GM19240 (cell line): ENCODE data around the gene PRKG1.
"Not testable (repeated sequence)": the region's sequence is repeated elsewhere in the genome, so short reads cannot be mapped to it uniquely, and the experiment has no call there.

ENCODE experiments used
- DNase-seq: peaks from one replicate; pipeline ENCODE4 v3.0.0; 2011; ENCODE audit warnings: low spot score; ENCODE audit not compliant: insufficient read length

PRKG1 gene

DNA sequence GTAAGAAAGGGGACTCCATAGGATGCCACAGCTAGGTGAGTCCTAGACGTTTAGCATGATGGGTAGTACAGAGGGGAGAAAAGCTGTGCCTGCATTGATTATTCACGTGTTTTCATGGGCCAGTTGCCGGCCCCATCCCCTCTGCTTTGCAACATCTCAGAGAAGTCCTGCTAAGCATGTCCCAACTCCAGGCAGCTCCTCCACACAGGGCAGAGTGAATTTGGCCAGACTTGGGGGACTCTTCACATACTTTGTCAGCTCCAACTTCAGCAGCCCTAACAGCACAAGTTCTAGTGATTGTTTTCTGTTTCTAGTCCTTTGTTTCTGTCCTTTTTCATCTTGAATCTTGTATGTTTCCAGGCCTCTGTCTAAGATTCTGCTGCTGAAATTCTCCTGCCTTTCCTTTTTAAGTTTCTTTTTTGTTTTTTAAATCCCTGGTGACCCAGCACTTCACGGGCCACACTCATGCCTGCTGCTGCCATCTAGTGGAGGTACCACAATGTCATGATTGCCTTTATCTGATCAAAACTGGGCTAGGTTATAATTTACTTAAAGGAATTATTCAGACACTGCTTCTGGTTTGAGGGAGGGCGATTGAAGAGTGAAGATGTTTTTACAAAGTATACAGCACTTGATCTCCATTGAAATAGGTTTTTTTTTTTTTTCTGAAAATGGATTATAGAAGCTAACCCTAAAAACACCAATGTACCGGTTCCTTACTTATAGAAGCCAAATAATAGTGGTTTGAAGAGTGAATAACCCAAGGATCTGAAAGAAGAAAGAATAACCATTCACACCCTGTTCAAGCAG lies 348.2 kb downstream of the PRKG1 start:
- no peak for DNase-seq

DNA sequence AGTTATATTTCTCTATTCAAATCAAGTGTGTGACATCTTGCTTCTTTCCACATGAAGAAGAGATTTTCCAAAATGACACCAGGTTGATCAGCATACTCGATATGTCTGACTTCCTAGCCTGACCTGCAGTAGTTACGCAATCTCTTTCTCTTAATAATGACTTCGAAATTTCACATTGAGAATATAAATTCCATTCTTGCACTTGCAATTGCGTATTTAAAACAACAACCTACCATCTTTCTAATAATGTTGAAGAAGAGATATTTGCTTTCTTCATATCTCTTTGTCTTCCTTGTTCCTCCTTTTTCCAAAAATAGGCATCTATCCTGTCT lies 348.8 kb downstream of the PRKG1 start:
- DNase-seq = no peak

DNA sequence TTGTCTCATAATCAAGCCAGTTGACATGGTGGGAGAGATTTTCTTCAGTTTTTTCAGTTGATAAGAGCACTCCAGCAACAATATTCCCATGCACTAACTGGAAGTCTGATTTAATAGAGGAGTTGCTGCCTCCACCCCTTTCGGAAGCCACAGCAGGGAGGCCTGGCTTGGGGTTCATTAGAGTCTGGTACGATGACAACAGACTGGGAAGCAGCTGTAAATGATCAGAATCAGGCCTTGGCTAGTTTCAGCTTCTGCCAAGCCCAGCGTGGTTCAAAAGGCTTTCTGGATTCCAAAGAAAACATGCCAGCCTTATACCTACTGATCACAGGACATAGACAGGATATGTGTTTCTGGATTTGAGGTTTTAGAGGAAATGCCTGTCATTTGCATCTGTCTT lies 351.1 kb downstream of the PRKG1 start:
- no peak for DNase-seq

DNA sequence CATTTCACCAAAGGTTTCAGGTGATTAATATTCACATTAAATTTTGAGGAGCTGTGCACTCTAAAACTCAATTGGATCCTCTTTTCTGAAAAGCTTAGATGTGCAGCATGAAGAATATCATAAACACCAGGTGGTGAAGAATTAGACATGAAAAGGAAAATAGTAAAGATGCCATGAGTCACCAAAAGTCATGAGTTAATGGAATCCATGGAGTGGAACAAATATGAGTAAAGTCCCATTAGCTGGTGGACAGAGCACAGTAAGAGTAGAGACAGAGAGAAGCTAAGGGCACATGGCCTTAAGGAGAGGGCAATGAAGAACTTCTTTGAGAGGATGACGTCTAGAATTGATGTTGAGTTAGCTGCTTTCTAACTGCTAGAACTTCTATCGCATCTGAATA lies 353.5 kb downstream of the PRKG1 start:
- DNase-seq = no peak

DNA sequence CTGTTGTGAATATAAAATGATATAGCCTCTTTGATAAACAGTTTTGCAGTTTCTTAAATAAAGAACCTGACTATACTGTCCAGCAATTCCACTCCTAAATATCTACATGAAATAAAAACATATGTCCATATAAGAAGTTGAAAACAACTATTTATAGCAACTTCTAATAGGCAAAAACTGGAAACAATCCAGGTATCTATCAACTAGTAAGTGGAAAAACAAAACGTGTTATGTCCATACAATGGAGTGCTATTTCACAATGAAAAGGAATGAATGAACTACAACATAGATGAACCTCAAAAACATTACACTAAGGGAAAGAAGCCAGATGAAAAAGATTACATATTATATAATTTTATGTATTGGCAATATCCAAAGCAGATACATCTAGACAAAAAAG lies 356.2 kb downstream of the PRKG1 start:
- no peak for DNase-seq

DNA sequence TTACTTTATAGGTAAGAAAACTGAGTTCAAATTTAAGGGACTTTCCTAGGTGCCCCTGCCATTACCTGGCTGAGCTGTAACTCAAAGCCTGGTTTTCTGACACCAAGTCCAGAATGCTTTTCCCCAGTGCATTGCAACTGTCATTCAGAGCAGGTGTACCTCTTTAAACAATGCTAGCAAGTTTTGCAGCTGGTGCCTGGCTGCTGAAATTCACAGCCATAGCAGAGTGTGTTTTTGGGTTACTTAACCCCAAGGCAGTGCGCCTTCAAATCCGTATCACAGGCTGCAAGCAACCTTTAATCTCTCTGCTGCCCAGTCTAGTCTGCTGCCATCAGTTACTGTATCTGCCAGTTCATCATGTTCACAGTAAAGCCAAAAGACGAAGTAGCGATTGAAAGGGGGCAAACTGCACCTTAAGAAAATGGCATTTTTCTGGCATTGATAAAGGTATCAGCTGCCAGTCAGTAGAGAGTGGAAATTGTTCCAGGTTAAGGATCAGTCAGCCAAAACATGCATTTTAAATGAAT lies 359.7 kb downstream of the PRKG1 start:
- DNase-seq = no peak

DNA sequence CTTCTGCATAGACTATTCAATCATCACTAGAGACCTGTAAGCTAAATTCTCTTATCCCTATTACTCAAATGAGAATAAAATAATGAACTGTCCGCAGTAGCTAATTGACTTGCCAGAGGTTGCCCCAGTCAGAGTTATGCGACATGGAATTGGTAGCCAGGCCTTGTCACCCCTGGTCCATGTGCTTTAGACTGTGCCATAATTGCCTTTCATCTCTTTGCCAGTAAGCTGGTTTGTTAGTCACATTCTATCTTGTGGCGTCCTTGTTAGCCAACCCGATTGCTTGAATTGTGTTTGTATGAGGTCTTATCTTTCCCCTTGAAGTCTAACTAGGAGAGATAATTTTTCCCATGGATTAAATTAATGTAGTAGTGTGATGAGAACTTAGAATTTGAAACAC lies 362.5 kb downstream of the PRKG1 start:
- DNase-seq = no peak

DNA sequence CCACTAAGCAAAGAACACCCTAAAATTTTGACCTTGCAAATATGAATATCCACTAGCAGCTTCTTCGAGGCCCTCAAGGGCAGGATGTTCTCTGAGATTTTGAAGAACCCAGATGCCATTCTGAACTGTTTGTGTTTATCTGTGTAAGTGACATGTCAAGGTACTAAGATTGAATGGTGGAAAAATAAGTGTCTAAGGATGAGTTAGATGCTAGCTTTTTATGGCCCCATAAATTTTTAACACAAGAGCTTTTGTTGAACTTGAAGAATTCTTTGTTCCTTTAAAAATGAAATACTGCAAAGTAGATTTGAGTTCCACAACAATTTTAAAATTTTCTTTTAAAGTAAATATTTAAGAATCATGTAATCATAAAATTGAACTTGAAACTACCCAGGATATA lies 365.4 kb downstream of the PRKG1 start:
- DNase-seq = no peak

DNA sequence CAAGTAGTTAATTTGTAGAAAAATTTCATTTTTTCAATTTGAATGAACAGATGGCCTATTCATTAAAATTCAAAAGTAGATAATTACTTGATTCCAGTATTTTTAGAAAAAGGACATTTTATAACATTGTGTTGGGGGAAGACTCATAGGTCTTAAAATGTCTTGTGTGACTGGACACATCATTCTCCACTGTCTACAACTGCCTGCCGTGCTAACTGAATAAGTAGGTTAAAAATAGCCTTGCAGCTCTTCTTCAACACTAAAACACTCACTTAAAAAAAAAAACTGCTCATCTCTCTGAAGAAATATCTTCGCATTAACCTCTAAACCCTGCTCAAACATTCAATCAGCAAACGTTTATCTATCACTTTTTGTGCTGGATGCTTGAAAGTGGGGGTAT lies 371.3 kb downstream of the PRKG1 start:
- no peak for DNase-seq

DNA sequence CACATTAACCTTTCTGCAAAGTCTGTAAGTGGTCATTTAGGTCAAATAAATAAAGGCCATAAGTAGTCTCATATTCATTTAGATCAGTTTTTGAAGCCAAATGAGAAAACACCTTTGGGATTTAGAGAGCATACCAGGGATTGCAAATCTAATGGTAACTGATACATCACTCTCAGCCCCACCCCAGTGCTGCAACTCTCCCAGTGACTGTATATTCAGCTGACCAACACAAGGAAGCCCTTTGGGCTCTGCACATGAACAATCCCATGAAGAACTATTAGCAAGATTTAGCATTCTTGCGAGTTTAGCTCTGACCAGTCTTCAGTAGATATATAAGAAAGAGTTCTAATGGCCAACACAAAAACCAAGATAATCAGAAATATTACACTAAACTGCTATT lies 372.8 kb downstream of the PRKG1 start:
- no peak for DNase-seq

DNA sequence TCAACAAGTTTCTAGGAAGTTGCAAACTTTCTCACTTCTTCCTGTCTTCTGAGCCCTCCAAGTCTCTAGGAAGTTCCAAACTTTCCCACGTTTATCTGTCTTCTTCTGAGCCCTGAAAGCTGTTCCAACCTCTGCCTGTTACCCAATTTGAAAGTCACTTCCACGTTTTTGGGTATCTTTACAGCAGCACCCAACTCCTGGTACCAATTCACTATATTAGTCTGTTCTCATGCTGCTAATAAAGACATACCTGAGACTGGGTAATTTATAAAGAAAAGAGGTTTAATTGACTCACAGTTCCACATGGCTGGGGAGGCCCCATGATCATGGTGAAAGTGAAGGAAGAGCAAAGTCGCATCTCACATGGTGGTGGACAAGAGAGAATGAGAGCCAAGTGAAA lies 381.5 kb downstream of the PRKG1 start:
- DNase-seq = not testable (repeated sequence)

DNA sequence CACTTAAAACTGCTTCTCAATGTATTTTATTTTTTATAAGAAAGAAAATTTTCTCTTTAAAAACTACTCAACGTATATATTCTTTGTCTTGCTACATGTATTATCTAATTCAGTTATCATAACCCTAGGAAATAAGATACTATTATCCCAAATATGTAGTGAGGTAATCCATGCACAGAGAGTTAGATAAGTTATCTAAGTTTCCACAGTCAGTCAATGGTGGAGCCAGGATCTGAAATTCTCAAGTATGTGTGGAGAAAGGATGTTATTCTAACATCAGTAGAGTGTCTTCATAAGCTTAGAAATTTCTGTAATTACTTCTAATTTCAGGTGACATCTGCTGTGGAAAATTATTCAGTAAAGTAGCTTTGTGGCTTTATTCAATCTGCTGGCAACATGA lies 385.2 kb downstream of the PRKG1 start:
- no peak for DNase-seq

DNA sequence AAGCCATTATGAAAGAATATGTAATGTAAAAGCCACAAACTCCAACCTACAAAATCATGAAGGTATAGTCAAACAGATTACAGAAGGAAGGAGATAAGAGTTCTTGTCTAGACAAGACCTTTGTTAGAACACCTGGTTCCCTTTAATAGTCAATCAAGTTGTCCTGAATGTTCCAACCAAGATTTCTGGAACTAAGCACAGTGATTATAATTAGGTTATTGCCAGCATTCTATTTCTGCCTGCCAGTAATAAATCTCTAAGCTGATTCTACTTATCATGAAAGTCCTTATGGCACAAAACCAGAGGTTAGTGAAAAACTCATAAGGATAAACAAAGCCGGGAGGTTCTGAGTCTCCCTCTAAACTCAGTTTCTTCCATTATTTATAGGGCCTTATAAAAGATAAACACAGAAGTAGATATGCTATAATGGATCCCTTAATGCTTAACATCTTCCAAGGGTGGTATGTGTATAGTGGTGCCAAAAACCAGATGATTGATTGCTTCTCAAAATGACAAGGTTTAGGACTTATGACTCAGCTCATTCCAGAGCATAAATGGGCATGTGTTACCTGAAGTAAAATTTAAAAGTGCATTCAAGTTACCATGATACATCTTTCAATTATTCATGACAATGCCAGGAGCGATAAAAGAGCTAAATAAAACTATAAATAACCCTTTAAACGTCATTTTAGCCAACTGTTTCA lies 387.9 kb downstream of the PRKG1 start:
- no peak for DNase-seq

DNA sequence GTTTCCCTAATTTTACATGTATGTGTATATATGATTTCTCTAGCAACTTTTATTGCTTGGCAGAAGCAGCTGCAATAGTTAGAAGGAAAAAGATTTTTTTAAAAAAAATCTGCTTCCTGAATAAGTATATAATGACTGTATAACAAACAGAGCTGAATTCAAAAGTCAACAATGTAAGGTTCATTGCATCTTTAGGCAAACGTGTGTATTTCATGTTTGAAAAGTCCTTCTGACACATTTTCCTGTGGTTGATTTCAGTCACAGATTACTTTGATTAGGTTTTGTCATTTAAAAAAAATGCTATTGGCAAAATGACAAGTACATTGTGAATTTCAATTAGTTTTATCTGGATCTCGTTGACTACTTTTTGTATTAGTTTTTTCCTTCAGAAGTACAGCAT lies 394.1 kb downstream of the PRKG1 start:
- no peak for DNase-seq

DNA sequence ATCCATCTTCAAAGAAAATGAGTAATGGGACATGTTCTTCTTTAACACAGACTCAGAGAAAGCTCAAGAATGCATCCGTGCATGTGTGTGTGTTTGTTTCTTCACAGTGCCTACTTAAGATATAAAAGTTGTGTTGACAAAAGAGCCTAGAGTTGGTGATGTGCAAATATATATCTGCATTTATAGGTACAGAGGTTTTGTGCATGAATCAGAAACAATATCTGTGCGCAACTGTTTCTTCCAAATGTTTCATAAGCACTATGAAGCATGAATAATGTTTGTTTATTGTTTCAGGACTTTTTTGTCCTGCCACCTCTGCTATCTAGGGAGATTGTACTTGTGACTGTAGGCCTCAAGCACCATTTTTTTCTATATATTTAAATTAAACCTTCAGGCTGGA lies 395.4 kb downstream of the PRKG1 start:
- no peak for DNase-seq

DNA sequence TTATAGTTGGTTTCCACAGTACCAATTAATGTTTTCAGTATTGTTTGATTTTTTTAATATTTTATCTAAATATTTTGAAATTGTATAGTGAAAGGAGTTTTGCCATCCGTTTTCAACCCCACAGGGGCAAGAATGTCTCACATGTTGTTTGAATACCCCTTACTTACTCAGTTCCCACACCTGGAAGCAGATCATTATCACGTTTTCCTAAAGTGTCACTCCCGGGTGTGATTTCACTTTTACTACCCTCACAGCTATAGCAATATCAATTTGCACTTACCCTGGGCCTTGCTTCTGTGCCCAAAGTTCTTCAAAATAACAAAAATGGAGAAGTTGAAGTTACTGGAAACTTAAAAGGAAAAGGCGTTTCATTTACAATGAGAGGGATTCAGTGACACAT lies 397.0 kb downstream of the PRKG1 start:
- no peak for DNase-seq

DNA sequence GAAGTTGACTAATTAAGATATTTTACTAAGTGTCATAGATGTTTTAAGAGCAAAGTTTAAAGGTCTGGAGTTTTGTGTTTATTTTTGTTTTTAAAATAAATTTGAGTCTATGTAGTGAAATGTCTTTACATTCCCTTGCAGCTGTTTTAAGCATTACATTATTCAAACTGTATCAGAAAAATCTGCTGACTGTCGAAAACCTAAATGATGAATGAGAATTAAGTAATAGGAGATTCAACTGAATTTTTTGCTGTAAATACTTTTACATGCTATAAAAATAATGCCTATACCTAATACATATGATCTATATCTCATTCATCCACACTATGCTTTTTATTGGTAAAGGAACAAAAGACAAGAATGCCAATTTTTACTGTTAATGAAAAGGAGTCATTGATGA lies 397.9 kb downstream of the PRKG1 start:
- no peak for DNase-seq

DNA sequence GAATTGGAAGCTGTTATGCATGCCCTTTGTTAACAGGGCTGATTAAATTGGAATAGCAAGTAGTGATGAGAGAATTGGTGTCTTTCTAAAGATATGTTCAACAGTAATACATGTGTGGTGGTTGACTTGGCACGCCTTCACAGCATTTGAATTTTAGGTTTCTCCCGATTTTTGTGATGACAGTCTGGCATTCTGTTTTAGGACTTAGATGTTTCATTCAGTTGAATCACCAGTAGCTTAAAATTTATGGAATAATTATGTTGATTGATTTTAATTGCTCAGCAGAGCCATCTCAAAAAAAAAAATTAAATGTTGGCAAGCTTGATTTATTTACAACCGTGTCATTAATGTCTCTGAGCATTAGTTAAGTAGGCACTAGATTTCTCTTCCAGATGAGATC lies 405.4 kb downstream of the PRKG1 start:
- DNase-seq = no peak

DNA sequence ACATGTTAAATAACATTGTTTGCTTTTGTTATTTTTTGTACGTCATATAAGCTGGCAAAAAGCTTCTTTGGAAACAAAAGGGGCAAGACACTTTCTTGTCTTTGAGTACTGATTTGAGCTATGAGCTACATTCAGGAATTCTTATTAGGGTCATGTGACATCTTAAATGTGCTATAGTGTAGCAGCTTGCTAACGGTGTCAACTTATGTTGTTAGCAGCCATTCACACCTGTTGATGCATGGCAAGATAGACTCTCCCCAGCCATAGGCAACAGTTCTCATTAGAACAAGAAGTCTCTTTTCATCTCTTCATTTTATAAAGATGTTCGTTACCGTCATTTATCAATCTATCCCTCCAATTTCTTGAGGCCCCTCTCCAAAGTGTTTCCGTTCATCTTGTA lies 411.4 kb downstream of the PRKG1 start:
- no peak for DNase-seq

DNA sequence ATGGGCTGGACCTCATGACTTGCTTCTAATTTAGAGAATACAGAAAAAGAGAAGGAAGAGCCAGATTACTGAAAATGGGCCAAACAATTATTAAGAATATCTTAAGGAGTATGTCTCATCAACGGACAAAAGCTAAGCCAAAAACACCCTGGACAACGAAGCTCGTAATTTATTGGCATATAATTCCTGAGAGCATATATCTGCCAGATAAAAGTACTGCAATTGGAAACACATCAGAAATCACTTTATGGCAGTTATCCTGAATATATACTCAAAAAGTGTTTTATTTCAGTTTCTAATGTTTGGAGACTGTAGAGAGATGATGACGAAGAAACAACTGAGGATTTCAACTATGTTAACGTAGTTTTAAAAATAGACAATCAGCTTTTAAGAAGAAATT lies 413.3 kb downstream of the PRKG1 start:
- no peak for DNase-seq

DNA sequence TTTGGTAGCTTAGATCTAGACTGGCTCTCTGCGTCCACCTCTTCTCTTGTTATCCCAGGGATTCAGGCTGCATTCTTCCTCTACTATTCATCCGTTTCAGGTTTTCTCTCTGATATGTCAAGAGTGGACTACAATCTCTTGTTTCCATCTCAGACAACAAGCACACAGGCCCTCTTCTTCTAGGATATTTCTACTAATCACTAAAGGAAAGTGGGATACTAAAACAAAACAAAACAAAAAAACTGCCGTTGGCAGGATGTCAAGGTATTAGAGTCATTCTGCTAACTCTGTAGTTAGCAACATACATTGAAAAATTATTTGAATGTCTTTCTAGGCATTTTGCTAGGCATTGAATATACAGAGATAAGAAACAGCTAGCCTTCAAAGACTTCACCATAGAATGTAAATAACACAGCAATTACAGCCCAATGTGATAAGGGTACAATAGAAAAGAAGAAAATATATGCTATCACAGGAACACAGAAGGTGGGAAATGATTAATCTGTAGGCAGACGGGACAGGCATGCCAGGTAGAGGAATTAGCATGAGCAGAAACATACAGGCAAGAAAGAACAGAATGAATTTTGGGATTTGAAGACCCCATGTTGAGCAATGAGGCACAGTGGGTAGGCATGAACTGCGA lies 414.6 kb downstream of the PRKG1 start:
- DNase-seq = no peak

DNA sequence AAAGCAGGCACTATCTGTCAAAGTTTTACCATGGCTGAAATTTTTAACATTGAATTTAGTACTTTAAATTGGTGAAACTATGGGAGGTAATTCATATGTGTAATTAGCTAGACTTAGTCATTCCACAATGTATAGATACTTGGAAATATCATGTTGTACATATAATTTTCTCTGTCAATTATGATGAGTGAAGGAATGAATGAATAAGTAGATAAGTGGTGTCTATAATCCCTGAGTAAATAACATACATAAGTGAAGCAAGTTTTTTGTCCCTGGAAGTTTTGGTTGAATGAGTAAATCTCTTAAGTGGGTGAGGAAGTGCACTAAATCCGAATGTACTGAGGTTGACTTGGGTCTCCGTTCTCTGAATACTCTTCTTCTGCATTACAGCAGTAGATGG lies 424.1 kb downstream of the PRKG1 start:
- DNase-seq = no peak

DNA sequence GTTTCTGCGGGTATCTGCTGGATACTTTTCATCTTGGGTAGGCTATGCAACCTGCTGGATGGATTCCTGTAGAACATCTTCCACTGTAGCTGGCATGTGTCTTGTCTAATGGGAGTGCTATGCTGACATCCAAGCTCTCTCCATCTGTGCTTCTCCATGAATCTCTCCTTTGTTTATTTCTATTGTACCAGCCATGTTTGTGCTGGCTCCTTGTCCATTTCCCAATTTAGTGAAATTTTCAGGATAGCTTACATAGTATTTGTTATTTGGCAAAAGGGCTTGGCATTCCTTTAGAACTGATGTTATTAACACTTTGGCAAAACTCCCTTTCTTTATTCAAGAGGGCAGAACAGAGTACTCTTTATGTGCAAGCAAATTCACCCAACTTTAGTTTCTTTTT lies 427.1 kb downstream of the PRKG1 start:
- DNase-seq = no peak
